OCI-LY1 (cell line): ENCODE data around the gene RDH11.

Experiments used
- H2AFZ ChIP-seq: fragments of 200-600 bp; sonication (generic), shearing (Covaris generic); 2 replicates; pipeline ENCODE4 v1.6.0; 2014; ENCODE audit warnings: antibody characterized with exemption, mild to moderate bottlenecking, low read length
- H3F3A ChIP-seq: fragments of 200-600 bp; sonication (generic), shearing (Covaris generic); 2 replicates; pipeline ENCODE4 v1.6.0; 2014; ENCODE audit warnings: mild to moderate bottlenecking, antibody characterized with exemption, low read length, moderate library complexity; ENCODE audit not compliant: insufficient read depth
- H3K27ac ChIP-seq: fragments of 200-600 bp; sonication (generic); 2 replicates; pipeline ENCODE4 v1.5.1; 2014; ENCODE audit warnings: low read length, mixed run types, mild to moderate bottlenecking, low read depth; ENCODE audit not compliant: poor library complexity, severe bottlenecking
- H3K27me3 ChIP-seq: fragments of 200-600 bp; sonication (generic); 2 replicates; pipeline ENCODE4 v1.6.0; 2014; ENCODE audit warnings: antibody characterized with exemption, mild to moderate bottlenecking, low read length, moderate library complexity; ENCODE audit not compliant: insufficient read depth
- H3K36me3 ChIP-seq: fragments of 200-600 bp; sonication (generic); 2 replicates; pipeline ENCODE4 v1.6.1; 2014; ENCODE audit warnings: mild to moderate bottlenecking, antibody characterized with exemption, low read length, moderate library complexity, mixed read lengths; ENCODE audit not compliant: insufficient read depth
- H3K4me1 ChIP-seq: fragments of 200-600 bp; sonication (generic); 2 replicates; pipeline ENCODE4 v1.5.1; 2014; ENCODE audit warnings: mild to moderate bottlenecking, low read length, moderate library complexity; ENCODE audit not compliant: insufficient read depth, severe bottlenecking
- H3K4me2 ChIP-seq: fragments of 200-600 bp; sonication (generic), shearing (Covaris generic); 2 replicates; pipeline ENCODE4 v1.6.1; 2014; ENCODE audit warnings: low read length
- H3K4me3 ChIP-seq: fragments of 200-600 bp; sonication (generic); 2 replicates; pipeline ENCODE4 v1.5.1; 2014; ENCODE audit warnings: low read length, low read depth, mild to moderate bottlenecking, mixed read lengths; ENCODE audit not compliant: poor library complexity, severe bottlenecking
- H3K79me2 ChIP-seq: fragments of 200-600 bp; shearing (Covaris generic); 2 replicates; pipeline ENCODE4 v1.6.1; 2016; ENCODE audit warnings: mixed run types, low read length, mixed read lengths; ENCODE audit not compliant: insufficient read depth
- H3K9ac ChIP-seq: fragments of 200-600 bp; sonication (generic), shearing (Covaris generic); 2 replicates; pipeline ENCODE4 v1.6.1; 2014; ENCODE audit warnings: mild to moderate bottlenecking, low read length, mixed read lengths
- H3K9me2 ChIP-seq: fragments of 200-600 bp; sonication (generic), shearing (Covaris generic); 2 replicates; pipeline ENCODE4 v1.6.1; 2014; ENCODE audit warnings: low read depth, mild to moderate bottlenecking, low read length, mixed read lengths
- H3K9me3 ChIP-seq: fragments of 200-600 bp; shearing (Covaris generic); 2 replicates; pipeline ENCODE4 v1.6.1; 2014; ENCODE audit warnings: low read length, mixed read lengths
- H4K20me1 ChIP-seq: fragments of 200-600 bp; sonication (generic), shearing (Covaris generic); 2 replicates; pipeline ENCODE4 v1.6.0; 2016; ENCODE audit warnings: mild to moderate bottlenecking, low read length; ENCODE audit not compliant: insufficient read depth
- CTCF ChIP-seq: fragments of 200-600 bp; sonication (generic), shearing (Covaris generic); IDR thresholded peaks from 2 replicates; pipeline ENCODE4 v1.5.1; 2017; ENCODE audit warnings: mild to moderate bottlenecking, antibody characterized with exemption, low read length, moderate library complexity, mixed read lengths
- EZH2 ChIP-seq: fragments of 200-600 bp; sonication (generic), shearing (Covaris generic); IDR thresholded peaks from 2 replicates; pipeline ENCODE4 v1.8.0; 2017; ENCODE audit warnings: borderline replicate concordance, mixed run types, mild to moderate bottlenecking, antibody characterized with exemption, low read length, moderate library complexity, mixed read lengths

RDH11 gene

GRCh38 chr14:67727361-67727760 lies 31.8 kb upstream of the RDH11 start:
- H3K9me3 ChIP-seq: no peaks in the 10 kb centered on the region
- TF ChIP-seq CTCF: no peak
- TF ChIP-seq EZH2: no peak
- H3K79me2 ChIP-seq: no peaks in the 10 kb centered on the region
- H2AFZ ChIP-seq: no peak overlapping the region
- H3F3A ChIP-seq: no peaks in the 10 kb centered on the region
- no peak overlapping the region for H3K9ac ChIP-seq
- no peak overlapping the region for H3K27ac ChIP-seq
- H3K36me3 ChIP-seq: no peaks in the 10 kb centered on the region
- no peak overlapping the region for H3K4me2 ChIP-seq
- H3K9me2 ChIP-seq: no peaks in the 10 kb centered on the region
- no peaks in the 10 kb centered on the region for H3K4me1 ChIP-seq
- H3K4me3 ChIP-seq: no peak overlapping the region
- H3K27me3 ChIP-seq: peaks cover 14% of the 10 kb centered on the region; the same call in 1 of the 2 replicates
- no peaks in the 10 kb centered on the region for H4K20me1 ChIP-seq

DNA sequence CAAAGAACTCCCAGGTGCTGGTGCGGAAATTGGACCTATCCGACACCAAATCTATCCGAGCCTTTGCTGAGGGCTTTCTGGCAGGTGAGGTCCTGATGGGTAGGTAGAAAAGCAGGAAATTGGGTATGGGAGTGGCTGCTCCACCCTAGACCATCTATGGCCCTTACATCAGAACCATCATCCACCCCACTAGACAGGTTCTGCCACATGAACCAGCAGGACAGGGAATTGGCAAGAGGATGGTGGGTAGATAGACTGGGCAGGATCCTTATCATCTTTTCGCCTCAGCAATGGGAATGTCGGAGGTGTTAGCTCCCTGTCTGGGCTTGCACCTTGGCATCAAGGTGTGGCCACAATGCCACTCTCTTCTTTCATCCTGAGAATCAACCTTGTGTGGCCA lies 29.6 kb upstream of the RDH11 start:
- Histone ChIP-seq H3K27ac (no peak overlapping the region), H3K4me1 (no peaks in the 10 kb centered on the region), H3F3A (no peaks in the 10 kb centered on the region), H3K9me3 (no peaks in the 10 kb centered on the region), H3K9ac (no peak overlapping the region), H3K79me2 (no peaks in the 10 kb centered on the region), H4K20me1 (no peaks in the 10 kb centered on the region), H2AFZ (no peak overlapping the region), H3K36me3 (no peaks in the 10 kb centered on the region), H3K27me3 (peaks cover 14% of the 10 kb centered on the region; the same call in 1 of the 2 replicates), H3K4me3 (no peak overlapping the region), H3K4me2 (no peak overlapping the region), H3K9me2 (no peaks in the 10 kb centered on the region)
- no peak for TF ChIP-seq EZH2
- TF ChIP-seq CTCF: no peak

DNA sequence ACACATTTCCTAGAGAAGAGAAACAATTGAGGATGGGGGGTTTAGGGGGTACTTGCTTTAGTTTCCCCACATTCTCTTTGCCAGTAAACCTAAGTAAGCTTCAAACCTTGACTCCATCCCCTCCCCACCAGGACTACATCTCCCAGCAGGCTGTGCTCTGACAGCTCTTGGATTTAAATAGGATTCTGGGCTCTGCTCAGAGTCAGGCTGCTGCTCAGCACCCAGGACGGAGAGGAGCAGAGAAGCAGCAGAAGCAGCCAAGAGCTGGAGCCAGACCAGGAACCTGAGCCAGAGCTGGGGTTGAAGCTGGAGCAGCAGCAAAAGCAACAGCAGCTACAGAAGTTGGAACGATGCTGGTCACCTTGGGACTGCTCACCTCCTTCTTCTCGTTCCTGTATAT lies 26.7 kb upstream of the RDH11 start:
- Histone ChIP-seq H3F3A (no peaks in the 10 kb centered on the region), H3K79me2 (no peaks in the 10 kb centered on the region), H3K4me1 (no peaks in the 10 kb centered on the region), H3K9me3 (no peaks in the 10 kb centered on the region), H3K4me3 (no peak overlapping the region), H3K4me2 (no peak overlapping the region), H3K9ac (no peak overlapping the region), H3K27me3 (peaks cover 14% of the 10 kb centered on the region; the same call in 1 of the 2 replicates), H3K36me3 (no peaks in the 10 kb centered on the region), H2AFZ (no peak overlapping the region), H3K9me2 (no peaks in the 10 kb centered on the region), H4K20me1 (no peaks in the 10 kb centered on the region), H3K27ac (no peak overlapping the region)
- no peak for TF ChIP-seq CTCF
- TF ChIP-seq EZH2: no peak
